ENCODE results near the gene AHCYL2. TPM values are rescaled to one million over a fixed set of nuclear protein-coding genes. Genes with fewer than 3 reads are reported as not detected.

The AHCYL2 gene
- total RNA-seq, 4 donors from 2014 or later, result 93.7 to 635 (median 551) TPM

DNA sequence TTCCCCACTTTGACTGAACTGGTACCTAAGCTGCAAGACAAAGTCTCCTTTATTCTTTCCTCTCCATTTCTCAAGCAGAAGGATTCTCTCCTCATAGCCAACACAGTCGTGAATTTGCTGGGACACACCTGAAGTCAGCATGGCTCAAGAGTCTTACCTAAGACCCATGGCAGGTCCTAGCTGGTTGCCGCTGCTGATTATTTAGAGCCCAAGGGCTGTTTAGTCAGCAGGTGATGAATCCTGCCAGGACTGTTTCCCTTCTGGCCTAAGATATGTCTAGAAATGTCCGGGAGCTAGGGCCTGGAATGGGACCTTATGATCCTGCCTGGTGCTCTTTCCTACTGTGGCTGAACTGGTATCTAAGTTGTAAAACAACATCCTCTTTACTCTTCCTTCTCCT lies 82.8 kb downstream of the AHCYL2 start:
- no peak overlapping the region for H3K4me3 ChIP-seq
- intact Hi-C loops (cut with DNase I; ENCODE audit: low total_unique reads), result no loop called here
- H3K27me3 ChIP-seq, result no peaks in the 10 kb centered on the region
- H3K9me3 ChIP-seq, result no peaks in the 10 kb centered on the region
- in situ Hi-C loops (cut with MboI; ENCODE audit: low pct_ligation_motif_present in 1 of 4, low pct_unique_long_range_greater_than_20kb in 1 of 4, low sequenced_read_pairs in 3 of 4), result no loop called here
- H3K27ac ChIP-seq, result no peak overlapping the region
- H3K4me1 ChIP-seq, result no peaks in the 10 kb centered on the region
- H3K36me3 ChIP-seq, result no peaks in the 10 kb centered on the region
- whole genome bisulfite sequencing, 2 donors (ENCODE audit: low coverage in 1 of 2), result 80% methylated on average over 3 of the region's 3 CpGs; no CpG with 5 or more reads in 1 of the 2 donors
- no peak for TF ChIP-seq POLR2AphosphoS5 (IDR thresholded peaks at IDR 0.05)
- no peak for DNase-seq

DNA sequence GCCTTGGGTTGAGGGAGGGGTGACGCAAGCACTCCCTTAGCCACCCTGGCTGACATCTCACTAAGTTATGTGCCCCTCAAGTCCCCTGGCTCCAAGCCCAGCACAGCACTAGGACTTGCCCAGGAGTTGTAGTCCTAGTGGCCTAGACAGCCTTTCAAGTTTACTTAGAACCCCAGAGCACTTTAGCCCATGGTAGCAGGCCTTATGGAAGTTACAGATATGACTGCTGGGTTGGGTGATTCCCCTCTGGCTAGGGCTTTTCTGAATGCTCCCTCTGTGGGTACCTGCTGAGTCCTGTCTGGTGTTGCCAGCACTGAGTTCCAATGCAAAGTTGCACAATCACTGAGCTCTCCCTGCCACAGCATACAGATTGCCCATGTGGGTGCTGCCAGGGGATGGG lies 83.2 kb downstream of the AHCYL2 start:
- TF ChIP-seq POLR2AphosphoS5 (IDR thresholded peaks at IDR 0.05) (no peak), EP300 (IDR thresholded peaks at IDR 0.05; ENCODE audit: low read depth) (no peak), POLR2A (IDR thresholded peaks at IDR 0.05) (no peak)
- TF ChIP-seq, protein P1, sequence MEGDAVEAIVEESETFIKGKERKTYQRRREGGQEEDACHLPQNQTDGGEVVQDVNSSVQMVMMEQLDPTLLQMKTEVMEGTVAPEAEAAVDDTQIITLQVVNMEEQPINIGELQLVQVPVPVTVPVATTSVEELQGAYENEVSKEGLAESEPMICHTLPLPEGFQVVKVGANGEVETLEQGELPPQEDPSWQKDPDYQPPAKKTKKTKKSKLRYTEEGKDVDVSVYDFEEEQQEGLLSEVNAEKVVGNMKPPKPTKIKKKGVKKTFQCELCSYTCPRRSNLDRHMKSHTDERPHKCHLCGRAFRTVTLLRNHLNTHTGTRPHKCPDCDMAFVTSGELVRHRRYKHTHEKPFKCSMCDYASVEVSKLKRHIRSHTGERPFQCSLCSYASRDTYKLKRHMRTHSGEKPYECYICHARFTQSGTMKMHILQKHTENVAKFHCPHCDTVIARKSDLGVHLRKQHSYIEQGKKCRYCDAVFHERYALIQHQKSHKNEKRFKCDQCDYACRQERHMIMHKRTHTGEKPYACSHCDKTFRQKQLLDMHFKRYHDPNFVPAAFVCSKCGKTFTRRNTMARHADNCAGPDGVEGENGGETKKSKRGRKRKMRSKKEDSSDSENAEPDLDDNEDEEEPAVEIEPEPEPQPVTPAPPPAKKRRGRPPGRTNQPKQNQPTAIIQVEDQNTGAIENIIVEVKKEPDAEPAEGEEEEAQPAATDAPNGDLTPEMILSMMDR (IDR thresholded peaks at IDR 0.05), result no peak
- Histone ChIP-seq H3K4me3 (no peak overlapping the region), H3K4me1 (no peaks in the 10 kb centered on the region), H3K36me3 (no peaks in the 10 kb centered on the region), H3K9me3 (no peaks in the 10 kb centered on the region), H3K27me3 (no peaks in the 10 kb centered on the region), H3K27ac (no peak overlapping the region)
- intact Hi-C loops (cut with DNase I; ENCODE audit: low total_unique reads), result no loop called here
- in situ Hi-C loops (cut with MboI; ENCODE audit: low pct_ligation_motif_present in 1 of 4, low pct_unique_long_range_greater_than_20kb in 1 of 4, low sequenced_read_pairs in 3 of 4), result no loop called here
- 92 to 100% methylated on average over 1 of the region's 1 CpG for WGBS, 2 donors (ENCODE audit: low coverage in 1 of 2)
- no peak for DNase-seq

GRCh38 chr7:129311429-129311828 lies 86.6 kb downstream of the AHCYL2 start:
- H3K36me3 ChIP-seq, result no peaks in the 10 kb centered on the region
- TF ChIP-seq EP300 (IDR thresholded peaks at IDR 0.05; ENCODE audit: low read depth), result no peak
- TF ChIP-seq, protein P1 (IDR thresholded peaks at IDR 0.05), result no peak
- no peak for TF ChIP-seq POLR2A (IDR thresholded peaks at IDR 0.05)
- TF ChIP-seq POLR2AphosphoS5 (IDR thresholded peaks at IDR 0.05), result no peak
- no peaks in the 10 kb centered on the region for H3K4me1 ChIP-seq
- H3K27me3 ChIP-seq, result no peaks in the 10 kb centered on the region
- in situ Hi-C loops (cut with MboI; ENCODE audit: low pct_ligation_motif_present in 1 of 4, low pct_unique_long_range_greater_than_20kb in 1 of 4, low sequenced_read_pairs in 3 of 4), result no loop called here
- intact Hi-C loops (cut with DNase I; ENCODE audit: low total_unique reads), result no loop called here
- WGBS, 2 donors (ENCODE audit: low coverage in 1 of 2), result 77 to 87% methylated on average over 3 to 5 of the region's 5 CpGs
- no peaks in the 10 kb centered on the region for H3K9me3 ChIP-seq
- H3K27ac ChIP-seq, result no peak overlapping the region
- no peak overlapping the region for H3K4me3 ChIP-seq
- no peak for DNase-seq

DNA sequence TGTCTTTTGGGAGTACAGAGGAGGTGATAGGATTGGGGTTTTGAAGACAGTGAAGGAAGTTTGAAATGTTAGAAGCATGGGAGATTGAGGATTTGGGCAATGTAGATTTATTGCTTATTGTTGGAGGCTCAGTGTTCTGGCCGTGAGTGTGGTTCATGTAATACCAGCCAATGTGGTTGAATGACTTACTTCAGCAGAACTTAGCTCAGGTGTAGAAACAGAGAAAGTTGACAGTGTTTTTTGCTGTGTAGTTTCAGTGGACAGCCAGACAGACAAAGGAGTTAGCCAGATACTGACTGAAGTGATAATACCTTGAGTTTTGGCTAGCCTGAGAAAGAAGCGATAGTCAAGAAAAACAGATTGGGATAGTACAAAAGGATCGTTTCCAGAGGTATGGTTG lies 88.5 kb downstream of the AHCYL2 start:
- Histone ChIP-seq H3K27me3 (no peaks in the 10 kb centered on the region), H3K27ac (no peak overlapping the region), H3K9me3 (no peaks in the 10 kb centered on the region), H3K4me1 (no peaks in the 10 kb centered on the region), H3K36me3 (no peaks in the 10 kb centered on the region), H3K4me3 (no peak overlapping the region)
- 82 to 88% methylated on average over 3 of the region's 3 CpGs for WGBS, 2 donors (ENCODE audit: low coverage in 1 of 2)
- in situ Hi-C loops (cut with MboI; ENCODE audit: low pct_ligation_motif_present in 1 of 4, low pct_unique_long_range_greater_than_20kb in 1 of 4, low sequenced_read_pairs in 3 of 4) (no loop called here), intact Hi-C loops (cut with DNase I; ENCODE audit: low total_unique reads) (no loop called here)
- DNase-seq, result no peak
- TF ChIP-seq, protein P1 (IDR thresholded peaks at IDR 0.05), result no peak
- TF ChIP-seq POLR2A (IDR thresholded peaks at IDR 0.05) (no peak), EP300 (IDR thresholded peaks at IDR 0.05; ENCODE audit: low read depth) (no peak), POLR2AphosphoS5 (IDR thresholded peaks at IDR 0.05) (no peak)

DNA sequence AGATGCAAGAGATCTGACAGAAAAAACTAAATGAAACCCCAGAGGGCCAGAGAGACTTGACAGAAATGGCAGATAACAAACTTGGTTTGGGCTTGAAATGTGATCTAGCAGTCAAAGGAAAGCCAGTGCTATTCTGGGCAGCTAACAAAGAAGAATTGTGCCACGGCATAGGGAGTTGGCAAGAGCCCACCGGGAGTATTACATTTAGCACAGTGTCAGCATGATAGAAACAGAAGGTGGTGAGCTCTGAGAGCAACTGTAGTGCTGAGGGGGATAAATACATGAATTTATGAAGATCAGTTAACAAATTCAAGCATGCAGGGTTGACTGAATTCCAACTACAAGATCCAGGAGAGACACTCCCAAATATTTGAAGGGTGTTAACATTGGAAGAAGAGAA lies 91.1 kb downstream of the AHCYL2 start:
- Histone ChIP-seq H3K4me3 (no peak overlapping the region), H3K27ac (no peak overlapping the region), H3K9me3 (no peaks in the 10 kb centered on the region), H3K27me3 (no peaks in the 10 kb centered on the region), H3K4me1 (no peaks in the 10 kb centered on the region), H3K36me3 (no peaks in the 10 kb centered on the region)
- 77 to 100% methylated on average over 2 of the region's 2 CpGs for WGBS, 2 donors (ENCODE audit: low coverage in 1 of 2)
- intact Hi-C loops (cut with DNase I; ENCODE audit: low total_unique reads) (no loop called here), in situ Hi-C loops (cut with MboI; ENCODE audit: low pct_ligation_motif_present in 1 of 4, low pct_unique_long_range_greater_than_20kb in 1 of 4, low sequenced_read_pairs in 3 of 4) (no loop called here)
- DNase-seq, result no peak
- TF ChIP-seq EP300 (IDR thresholded peaks at IDR 0.05; ENCODE audit: low read depth) (no peak), POLR2A (IDR thresholded peaks at IDR 0.05) (no peak), POLR2AphosphoS5 (IDR thresholded peaks at IDR 0.05) (no peak)
- TF ChIP-seq, protein P1 (IDR thresholded peaks at IDR 0.05), result no peak
